Retinal pigment epithelial cell (primary cell): ENCODE results near the gene C10orf67.
"Not testable (repeated sequence)": the region's sequence is repeated elsewhere in the genome, so short reads cannot be mapped to it uniquely, and the experiment has no call there.

Experiments
- DNase-seq: peaks from one replicate; pipeline ENCODE4 v3.0.0-alpha.2; 2010; ENCODE audit warnings: low read depth
- H3K4me3 ChIP-seq: 2 replicates; pipeline ENCODE4 v1.5.1; 2011; ENCODE audit warnings: mild to moderate bottlenecking, low read length, control low read depth, moderate library complexity
- TF ChIP-seq, protein P1 (sequence below): conservative IDR thresholded peaks from 2 replicates; pipeline ENCODE4 v1.5.1; 2011; ENCODE audit warnings: low read depth, low read length, control low read depth, inconsistent platforms

Gene C10orf67

DNA sequence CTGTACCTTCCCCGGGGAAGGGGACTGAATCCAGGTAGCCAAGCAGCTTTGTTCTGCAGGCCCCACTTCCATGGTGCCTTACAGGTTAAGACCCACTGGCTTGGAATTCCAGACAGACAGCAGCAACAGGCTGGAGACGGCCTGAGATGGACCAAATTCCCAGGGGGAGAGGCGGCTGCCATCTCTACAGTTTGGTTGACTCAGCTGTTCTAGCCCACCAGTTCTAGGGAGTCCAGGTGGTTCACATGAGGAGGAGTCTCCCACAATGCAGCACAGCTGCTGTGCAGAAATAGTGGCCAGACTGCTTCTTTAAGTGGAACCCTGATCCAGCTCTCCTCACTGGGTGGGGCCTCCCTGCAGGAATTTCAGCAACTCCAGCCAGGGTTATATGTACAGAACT, 74.1 kb downstream of the C10orf67 start:
- TF ChIP-seq, protein P1, sequence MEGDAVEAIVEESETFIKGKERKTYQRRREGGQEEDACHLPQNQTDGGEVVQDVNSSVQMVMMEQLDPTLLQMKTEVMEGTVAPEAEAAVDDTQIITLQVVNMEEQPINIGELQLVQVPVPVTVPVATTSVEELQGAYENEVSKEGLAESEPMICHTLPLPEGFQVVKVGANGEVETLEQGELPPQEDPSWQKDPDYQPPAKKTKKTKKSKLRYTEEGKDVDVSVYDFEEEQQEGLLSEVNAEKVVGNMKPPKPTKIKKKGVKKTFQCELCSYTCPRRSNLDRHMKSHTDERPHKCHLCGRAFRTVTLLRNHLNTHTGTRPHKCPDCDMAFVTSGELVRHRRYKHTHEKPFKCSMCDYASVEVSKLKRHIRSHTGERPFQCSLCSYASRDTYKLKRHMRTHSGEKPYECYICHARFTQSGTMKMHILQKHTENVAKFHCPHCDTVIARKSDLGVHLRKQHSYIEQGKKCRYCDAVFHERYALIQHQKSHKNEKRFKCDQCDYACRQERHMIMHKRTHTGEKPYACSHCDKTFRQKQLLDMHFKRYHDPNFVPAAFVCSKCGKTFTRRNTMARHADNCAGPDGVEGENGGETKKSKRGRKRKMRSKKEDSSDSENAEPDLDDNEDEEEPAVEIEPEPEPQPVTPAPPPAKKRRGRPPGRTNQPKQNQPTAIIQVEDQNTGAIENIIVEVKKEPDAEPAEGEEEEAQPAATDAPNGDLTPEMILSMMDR, result no peak
- no peak for DNase-seq
- no peak overlapping the region for H3K4me3 ChIP-seq

DNA sequence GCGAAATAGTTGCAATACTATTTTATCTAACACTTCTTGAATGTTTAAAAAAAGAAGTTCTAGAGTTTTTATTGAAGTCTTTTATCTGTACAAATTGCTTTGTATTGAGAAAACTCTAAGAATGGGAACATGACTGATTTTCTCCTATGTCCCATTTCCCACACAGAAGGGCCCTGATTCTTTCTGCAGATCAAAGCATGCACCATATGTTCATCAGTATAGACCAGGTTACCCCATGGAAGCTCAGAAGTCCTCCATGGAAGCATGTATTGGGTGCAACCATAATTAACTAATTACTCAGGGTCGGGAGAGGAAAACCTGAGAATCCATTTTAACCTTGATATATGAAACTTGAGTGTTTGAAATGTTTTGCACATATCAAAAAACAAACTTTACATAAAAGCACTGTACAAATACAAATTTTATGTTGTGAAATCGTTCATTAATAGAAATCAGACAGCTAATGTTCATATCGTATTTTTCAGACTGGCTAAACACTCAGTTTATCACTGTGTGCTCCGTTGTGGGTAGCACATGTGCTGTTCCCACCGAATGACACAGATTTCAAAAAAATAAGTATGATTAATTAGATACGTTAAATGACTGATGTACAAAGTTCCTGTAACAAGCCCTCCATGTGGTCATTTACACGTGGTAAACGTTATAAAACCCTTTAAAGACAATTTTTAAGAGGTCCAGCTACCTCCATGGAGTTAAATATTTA, 81.0 kb downstream of the C10orf67 start:
- TF ChIP-seq, protein P1, result no peak
- DNase-seq, result no peak

DNA sequence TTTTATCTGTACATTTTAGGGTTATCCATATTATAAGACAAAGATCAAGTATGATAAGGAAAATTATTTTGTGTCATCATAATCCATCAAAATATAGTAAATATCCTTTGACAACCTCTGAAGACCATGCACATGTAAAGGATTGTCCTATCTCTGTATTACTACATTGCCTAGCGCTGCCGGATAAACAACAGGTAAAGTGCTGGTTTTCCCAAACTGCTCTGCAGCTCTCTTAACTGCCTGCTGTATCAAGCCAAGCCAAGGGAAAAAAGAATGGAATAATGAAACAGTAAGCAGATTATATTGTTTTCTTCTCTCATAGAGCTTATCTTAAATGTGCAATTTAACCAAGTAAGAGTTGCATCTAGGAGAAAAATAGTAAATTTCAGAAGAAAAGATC, 81.7 kb downstream of the C10orf67 start:
- DNase-seq, result no peak
- H3K4me3 ChIP-seq, result no peak overlapping the region
- TF ChIP-seq, protein P1, result no peak

More for the DNA sequence above, 81.0 kb downstream of the C10orf67 start:
- no peak overlapping the region for H3K4me3 ChIP-seq

DNA sequence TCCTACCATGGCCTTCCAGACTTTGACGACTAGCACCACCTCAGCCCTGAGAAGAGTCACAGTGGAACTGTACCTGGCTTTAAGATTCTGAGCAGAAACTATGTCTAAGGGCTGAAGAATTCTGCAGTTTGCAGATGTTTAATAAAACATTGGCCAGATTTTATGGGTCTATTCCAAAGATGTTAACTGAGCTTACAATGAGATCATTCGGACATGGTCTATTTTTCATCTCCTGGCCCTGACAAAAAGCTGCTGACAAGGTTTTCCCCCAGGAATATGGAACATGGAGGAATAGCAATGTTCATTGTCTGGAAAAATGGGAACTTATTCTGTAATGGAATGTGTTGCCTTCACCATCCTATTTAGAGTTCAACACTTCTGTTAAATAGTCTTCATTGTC, 86.1 kb downstream of the C10orf67 start:
- TF ChIP-seq, protein P1, result no peak
- H3K4me3 ChIP-seq, result no peak overlapping the region
- DNase-seq, result no peak

DNA sequence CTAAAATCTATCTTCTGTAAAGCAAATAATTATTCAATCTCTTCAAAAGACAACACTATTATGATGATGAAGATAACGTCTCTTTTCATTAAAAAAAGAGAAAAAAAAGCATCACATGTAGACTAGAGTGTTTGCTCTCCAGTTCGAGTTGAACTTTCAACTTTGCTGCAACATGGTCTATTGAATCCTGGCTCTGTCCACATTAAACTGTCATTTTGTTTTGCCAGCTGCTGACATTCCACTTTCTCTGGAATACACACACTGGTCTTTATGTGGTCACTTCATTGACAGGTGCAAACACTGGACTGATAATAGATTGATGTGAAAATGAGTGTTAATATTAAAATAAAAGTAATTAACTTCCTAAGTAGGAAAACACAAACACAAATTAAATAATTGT, 90.8 kb downstream of the C10orf67 start:
- H3K4me3 ChIP-seq, result no peak overlapping the region
- TF ChIP-seq, protein P1, result no peak
- no peak for DNase-seq

DNA sequence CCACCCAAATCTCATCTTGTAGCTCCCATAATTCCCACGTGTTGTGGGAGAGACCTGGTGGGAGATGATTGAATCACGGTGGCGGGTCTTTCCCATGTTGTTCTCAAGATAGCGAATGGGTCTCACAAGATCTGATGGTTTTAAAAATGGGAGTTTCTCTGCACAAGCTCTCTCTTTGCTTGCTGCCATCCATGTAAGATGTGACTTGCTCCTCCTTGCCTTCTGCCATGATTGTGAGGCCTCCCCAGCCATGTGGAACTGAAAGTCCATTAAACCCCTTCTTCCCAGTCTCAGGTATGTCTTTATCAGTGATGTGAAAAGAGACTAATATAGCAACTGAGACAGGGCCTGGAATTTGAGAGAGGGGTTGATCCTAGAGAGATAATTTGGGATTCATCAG, 91.7 kb downstream of the C10orf67 start:
- H3K4me3 ChIP-seq, DNase-seq: not testable (repeated sequence)

DNA sequence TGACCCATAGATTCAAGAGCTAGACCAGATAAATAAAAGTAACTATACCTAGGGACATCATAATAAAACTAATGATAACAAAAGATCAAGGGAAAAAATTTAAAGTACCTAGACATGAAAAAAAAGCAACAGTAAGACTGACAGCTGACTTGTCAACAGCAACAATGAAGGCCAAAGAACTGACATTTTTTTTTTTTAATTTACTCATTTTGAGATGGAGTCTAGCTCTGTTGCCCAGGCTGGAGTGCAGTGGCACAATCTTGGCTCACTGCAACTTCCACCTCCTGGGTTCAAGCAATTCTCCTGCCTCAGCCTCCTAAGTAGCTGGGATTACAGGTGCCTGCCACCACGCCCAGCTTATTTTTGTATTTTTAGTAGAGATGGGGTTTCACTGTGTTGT, 102.8 kb downstream of the C10orf67 start:
- DNase-seq, H3K4me3 ChIP-seq: not testable (repeated sequence)

DNA sequence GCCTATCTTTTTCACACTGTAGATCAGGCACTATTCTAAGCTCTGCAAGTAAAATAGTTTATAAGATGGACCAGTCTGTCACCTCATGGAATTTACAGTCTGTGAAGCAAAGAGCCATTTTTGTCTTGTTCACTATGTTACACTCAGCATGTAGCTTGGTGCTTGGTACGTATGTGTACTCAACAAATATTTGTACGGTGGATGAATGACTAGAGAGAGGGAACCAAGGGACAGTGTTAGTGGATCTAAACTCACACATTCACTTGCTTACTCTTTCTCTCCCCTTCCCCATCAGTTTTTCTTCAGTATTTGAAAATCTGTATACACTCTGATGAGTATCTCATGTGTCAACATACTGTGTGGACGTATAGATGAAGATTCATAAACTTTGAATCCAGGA, 106.6 kb downstream of the C10orf67 start:
- TF ChIP-seq, protein P1, result no peak
- H3K4me3 ChIP-seq, result no peak overlapping the region
- DNase-seq, result no peak
